HL-60 (cell line): ENCODE measurements around the gene CD163L1.

Source experiments
- POLR2AphosphoS5 ChIP-seq: IDR thresholded peaks from 2 replicates; pipeline ENCODE4 v1.6.1; 2012; ENCODE audit warnings: low read depth
- SPI1 ChIP-seq: IDR thresholded peaks from 2 replicates; pipeline ENCODE4 v1.6.1; 2012; ENCODE audit warnings: low read depth, mild to moderate bottlenecking, borderline replicate concordance
- TF ChIP-seq, protein P1 (sequence below): IDR thresholded peaks from 2 replicates; pipeline ENCODE4 v1.6.1; 2012; ENCODE audit warnings: low read depth; ENCODE audit not compliant: insufficient replicate concordance
- TF ChIP-seq, protein P2 (sequence below): IDR thresholded peaks from one replicate; pipeline ENCODE4 v1.5.1; 2011; ENCODE audit warnings: low read length, control low read depth, inconsistent platforms; ENCODE audit not compliant: insufficient read depth

DNA sequence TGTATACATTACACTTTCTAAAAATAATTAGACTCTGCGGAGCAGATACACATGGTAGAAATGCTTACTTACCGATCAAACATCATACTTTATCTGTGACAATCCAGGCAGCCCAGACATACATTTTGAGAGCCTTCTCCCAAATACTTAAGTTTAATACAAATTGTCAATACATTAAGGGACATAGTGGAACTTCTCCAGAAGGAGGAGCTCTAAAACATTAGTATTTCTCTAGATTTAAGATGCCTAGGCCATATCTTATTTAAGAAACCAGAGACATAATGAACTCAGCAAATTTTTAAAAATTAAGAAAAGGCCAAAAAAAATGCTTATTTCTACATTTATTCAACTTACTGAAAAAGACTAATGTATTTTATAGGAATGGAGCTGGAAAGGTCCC is 124.0 kb downstream of the CD163L1 start:
- TF ChIP-seq, protein P1, sequence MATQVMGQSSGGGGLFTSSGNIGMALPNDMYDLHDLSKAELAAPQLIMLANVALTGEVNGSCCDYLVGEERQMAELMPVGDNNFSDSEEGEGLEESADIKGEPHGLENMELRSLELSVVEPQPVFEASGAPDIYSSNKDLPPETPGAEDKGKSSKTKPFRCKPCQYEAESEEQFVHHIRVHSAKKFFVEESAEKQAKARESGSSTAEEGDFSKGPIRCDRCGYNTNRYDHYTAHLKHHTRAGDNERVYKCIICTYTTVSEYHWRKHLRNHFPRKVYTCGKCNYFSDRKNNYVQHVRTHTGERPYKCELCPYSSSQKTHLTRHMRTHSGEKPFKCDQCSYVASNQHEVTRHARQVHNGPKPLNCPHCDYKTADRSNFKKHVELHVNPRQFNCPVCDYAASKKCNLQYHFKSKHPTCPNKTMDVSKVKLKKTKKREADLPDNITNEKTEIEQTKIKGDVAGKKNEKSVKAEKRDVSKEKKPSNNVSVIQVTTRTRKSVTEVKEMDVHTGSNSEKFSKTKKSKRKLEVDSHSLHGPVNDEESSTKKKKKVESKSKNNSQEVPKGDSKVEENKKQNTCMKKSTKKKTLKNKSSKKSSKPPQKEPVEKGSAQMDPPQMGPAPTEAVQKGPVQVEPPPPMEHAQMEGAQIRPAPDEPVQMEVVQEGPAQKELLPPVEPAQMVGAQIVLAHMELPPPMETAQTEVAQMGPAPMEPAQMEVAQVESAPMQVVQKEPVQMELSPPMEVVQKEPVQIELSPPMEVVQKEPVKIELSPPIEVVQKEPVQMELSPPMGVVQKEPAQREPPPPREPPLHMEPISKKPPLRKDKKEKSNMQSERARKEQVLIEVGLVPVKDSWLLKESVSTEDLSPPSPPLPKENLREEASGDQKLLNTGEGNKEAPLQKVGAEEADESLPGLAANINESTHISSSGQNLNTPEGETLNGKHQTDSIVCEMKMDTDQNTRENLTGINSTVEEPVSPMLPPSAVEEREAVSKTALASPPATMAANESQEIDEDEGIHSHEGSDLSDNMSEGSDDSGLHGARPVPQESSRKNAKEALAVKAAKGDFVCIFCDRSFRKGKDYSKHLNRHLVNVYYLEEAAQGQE = no peak
- TF ChIP-seq, protein P2, sequence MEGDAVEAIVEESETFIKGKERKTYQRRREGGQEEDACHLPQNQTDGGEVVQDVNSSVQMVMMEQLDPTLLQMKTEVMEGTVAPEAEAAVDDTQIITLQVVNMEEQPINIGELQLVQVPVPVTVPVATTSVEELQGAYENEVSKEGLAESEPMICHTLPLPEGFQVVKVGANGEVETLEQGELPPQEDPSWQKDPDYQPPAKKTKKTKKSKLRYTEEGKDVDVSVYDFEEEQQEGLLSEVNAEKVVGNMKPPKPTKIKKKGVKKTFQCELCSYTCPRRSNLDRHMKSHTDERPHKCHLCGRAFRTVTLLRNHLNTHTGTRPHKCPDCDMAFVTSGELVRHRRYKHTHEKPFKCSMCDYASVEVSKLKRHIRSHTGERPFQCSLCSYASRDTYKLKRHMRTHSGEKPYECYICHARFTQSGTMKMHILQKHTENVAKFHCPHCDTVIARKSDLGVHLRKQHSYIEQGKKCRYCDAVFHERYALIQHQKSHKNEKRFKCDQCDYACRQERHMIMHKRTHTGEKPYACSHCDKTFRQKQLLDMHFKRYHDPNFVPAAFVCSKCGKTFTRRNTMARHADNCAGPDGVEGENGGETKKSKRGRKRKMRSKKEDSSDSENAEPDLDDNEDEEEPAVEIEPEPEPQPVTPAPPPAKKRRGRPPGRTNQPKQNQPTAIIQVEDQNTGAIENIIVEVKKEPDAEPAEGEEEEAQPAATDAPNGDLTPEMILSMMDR = no peak
- TF ChIP-seq POLR2AphosphoS5 (no peak), SPI1 (no peak)
